Kidney (tissue), 14 donors: Measurements from ENCODE around the gene HNRNPA0. TPM values are rescaled to one million over a fixed set of nuclear protein-coding genes. Genes with fewer than 3 reads are reported as not detected.
"Not testable (repeated sequence)": the region's sequence is repeated elsewhere in the genome, so short reads cannot be mapped to it uniquely, and the experiment has no call there.

Experiments
- DNase-seq, 5 donors: peaks; one replicate each; pipeline ENCODE4 v3.0.0-alpha.2; 2013 to 2020
- FAIRE-seq: peaks from 2 replicates; lab custom pipeline; 2012; peaks lifted over from hg19 to GRCh38; lab: Jason Lieb, UNC
- H3K27ac ChIP-seq, 2 donors: one replicate each; pipeline ENCODE4 v1.7.0; 2013; ENCODE audit warnings: low read depth in 2 of 2, low read length in 2 of 2, inconsistent platforms in 1 of 2
- H3K27me3 ChIP-seq: one replicate; pipeline ENCODE4 v1.7.1; 2013; ENCODE audit warnings: low read length, inconsistent platforms; ENCODE audit not compliant: control insufficient read depth, insufficient read depth
- H3K36me3 ChIP-seq, 3 donors: one replicate each; pipeline versions ENCODE4 v1.7.0 to v1.7.1; 2013; ENCODE audit warnings: low read length in 3 of 3, control low read depth in 1 of 3, inconsistent platforms in 1 of 3; ENCODE audit not compliant: insufficient read depth in 3 of 3, control insufficient read depth in 2 of 3
- H3K4me1 ChIP-seq, 3 donors: one replicate each; pipeline versions ENCODE4 v1.7.0 to v1.7.1; 2013; ENCODE audit warnings: low read length in 3 of 3, inconsistent platforms in 1 of 3, low read depth in 1 of 3; ENCODE audit not compliant: control insufficient read depth in 2 of 3, insufficient read depth in 2 of 3
- H3K4me3 ChIP-seq, 3 donors: one replicate each; pipeline versions ENCODE4 v1.7.0 to v1.8.1; 2013; ENCODE audit warnings: low read length in 3 of 3, control low read depth in 1 of 3, inconsistent platforms in 1 of 3
- H3K9ac ChIP-seq, 3 donors: one replicate each; pipeline versions ENCODE4 v1.7.0 to v1.7.1; 2013; ENCODE audit warnings: low read length in 3 of 3, control low read depth in 1 of 3, inconsistent platforms in 1 of 3
- H3K9me3 ChIP-seq, 3 donors: one replicate each; pipeline versions ENCODE4 v1.7.0 to v1.7.1; 2013; ENCODE audit warnings: low read length in 3 of 3, control low read depth in 1 of 3, inconsistent platforms in 1 of 3; ENCODE audit not compliant: control insufficient read depth in 2 of 3, insufficient read depth in 1 of 3
- CTCF ChIP-seq: IDR thresholded peaks from 3 replicates; pipeline ENCODE4 v1.5.1; 2012; ENCODE audit warnings: mild to moderate bottlenecking, moderate library complexity, borderline replicate concordance; ENCODE audit not compliant: insufficient read depth; ENCODE audit errors: extremely low read depth
- intact Hi-C: fragments of 100-400 bp; cut with DNase I; formaldehyde crosslinking; loops from one replicate; pipeline ENCODE4 v1.11.1; 2022
- polyA plus RNA-seq: library from polyadenylated mRNA; stranded (reverse); fragments of 350-450 nt; fragmentation: Illumina TruSeq; extraction: RNeasy Lipid Tissue Mini Kit (QIAGEN cat#74804); gene quantifications from one replicate; pipeline ENCODE4 v1.2.3, GENCODE V29; 2014; ENCODE audit warnings: low read depth, low replicate concordance; ENCODE audit not compliant: insufficient read depth
- total RNA-seq: library from RNA; stranded (reverse); fragmentation: NEBNext Ultra II Directional; extraction: Animal tissue kit (Norgen Biotek cat#: 25700); gene quantifications from one replicate; pipeline ENCODE4 v1.2.1, GENCODE V29; 2021
- donor health status: control.
- donor health status: control.
- donor health status: control.
- donor health status: control.
- donor health status: control.
- donor health status: DM: yes; HTN: yes; CAD: no.
- donor health status: Normal renal cell carcinoma (clear cell type).

Gene HNRNPA0
- total and polyA plus RNA-seq, 2 donors from 2014 or later, result 16.0 to 28.3 TPM

- Histone ChIP-seq H3K9ac (no peak overlapping the region), H3K36me3 (no peaks in the 10 kb centered on the region), H3K9me3 (no peaks in the 10 kb centered on the region), H3K27me3 (no peaks in the 10 kb centered on the region), H3K27ac (no peak overlapping the region), H3K4me3 (no peak overlapping the region), H3K4me1 (no peaks in the 10 kb centered on the region)
- intact Hi-C loops, result no loop called here
- FAIRE-seq (no peak), DNase-seq (no peak)
- no peak for TF ChIP-seq CTCF
These were observed 28.9 kb upstream of the HNRNPA0 start for GRCh38 chr5:137782984-137783536.

- DNase-seq, result no peak
- Histone ChIP-seq H3K9me3 (no peaks in the 10 kb centered on the region), H3K36me3 (no peaks in the 10 kb centered on the region), H3K27me3 (no peaks in the 10 kb centered on the region), H3K4me1 (no peaks in the 10 kb centered on the region), H3K27ac (no peak overlapping the region), H3K9ac (no peak overlapping the region), H3K4me3 (no peak overlapping the region)
- TF ChIP-seq CTCF, result no peak
- intact Hi-C loops, result no loop called here
- FAIRE-seq, result no peak
These were observed 27.9 kb upstream of the HNRNPA0 start for GRCh38 chr5:137782055-137782454.

GRCh38 chr5:137778772-137779564 is 24.8 kb upstream of the HNRNPA0 start:
- peak in 2 of 5 donors; percentile 56 to 83 for DNase-seq
- H3K9me3 ChIP-seq, result no peaks in the 10 kb centered on the region
- H3K4me1 ChIP-seq, result no peaks in the 10 kb centered on the region
- H3K4me3 ChIP-seq, result no peak overlapping the region
- FAIRE-seq, result peak; percentile 92
- H3K9ac ChIP-seq, result no peak overlapping the region
- intact Hi-C loops, result loop anchor here (10.0 kb wide), 1 partner anchor 256 kb away; the partner anchor contains the start of gene FAM13B
- H3K36me3 ChIP-seq, result no peaks in the 10 kb centered on the region
- no peak overlapping the region for H3K27ac ChIP-seq
- TF ChIP-seq CTCF, result peak; percentile 78
- no peaks in the 10 kb centered on the region for H3K27me3 ChIP-seq

- DNase-seq, FAIRE-seq, H3K27me3 ChIP-seq, H3K4me1 ChIP-seq, H3K27ac ChIP-seq, H3K9ac ChIP-seq, H3K9me3 ChIP-seq, intact Hi-C loops, H3K4me3 ChIP-seq, H3K36me3 ChIP-seq: not testable (repeated sequence)
These were observed 13.8 kb upstream of the HNRNPA0 start for GRCh38 chr5:137767937-137768336.
